Right lung (tissue), 10 donors: Measurements from ENCODE around the gene XPNPEP2. TPM values are rescaled to one million over a fixed set of nuclear protein-coding genes. Genes with fewer than 3 reads are reported as not detected.

Source experiments
- DNase-seq, 2 donors: peaks; one replicate each; pipeline ENCODE4 v3.0.0-alpha.2; 2013
- long read RNA-seq, 8 donors: transcript quantifications; one replicate each; lab custom pipeline, GENCODE V29; 2026
- polyA plus RNA-seq, 5 donors: library from polyadenylated mRNA; unstranded; fragments of 120-200 nt; gene quantifications; one replicate each; pipeline versions ENCODE4 v1.2.1 to v1.2.3, GENCODE V29; 2013; ENCODE audit warnings: inconsistent platforms in 1 of 5, low replicate concordance in 1 of 5; ENCODE audit not compliant: insufficient read length in 5 of 5, insufficient read depth in 1 of 5

XPNPEP2 gene, protein sequence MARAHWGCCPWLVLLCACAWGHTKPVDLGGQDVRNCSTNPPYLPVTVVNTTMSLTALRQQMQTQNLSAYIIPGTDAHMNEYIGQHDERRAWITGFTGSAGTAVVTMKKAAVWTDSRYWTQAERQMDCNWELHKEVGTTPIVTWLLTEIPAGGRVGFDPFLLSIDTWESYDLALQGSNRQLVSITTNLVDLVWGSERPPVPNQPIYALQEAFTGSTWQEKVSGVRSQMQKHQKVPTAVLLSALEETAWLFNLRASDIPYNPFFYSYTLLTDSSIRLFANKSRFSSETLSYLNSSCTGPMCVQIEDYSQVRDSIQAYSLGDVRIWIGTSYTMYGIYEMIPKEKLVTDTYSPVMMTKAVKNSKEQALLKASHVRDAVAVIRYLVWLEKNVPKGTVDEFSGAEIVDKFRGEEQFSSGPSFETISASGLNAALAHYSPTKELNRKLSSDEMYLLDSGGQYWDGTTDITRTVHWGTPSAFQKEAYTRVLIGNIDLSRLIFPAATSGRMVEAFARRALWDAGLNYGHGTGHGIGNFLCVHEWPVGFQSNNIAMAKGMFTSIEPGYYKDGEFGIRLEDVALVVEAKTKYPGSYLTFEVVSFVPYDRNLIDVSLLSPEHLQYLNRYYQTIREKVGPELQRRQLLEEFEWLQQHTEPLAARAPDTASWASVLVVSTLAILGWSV
- 1 to 10 TPM; 5.9 to 8.5 (median 8.2) TPM for polyA plus RNA-seq
- long read RNA-seq, donor 1, partial matches to known transcripts = 5 of 10 reads
- long read RNA-seq, donor 1, other reads (novel, unspliced or antisense) = 0 of 10 reads
- long read RNA-seq, donor 2 = 0 reads
- long read RNA-seq, donor 3 = 0 reads
- long read RNA-seq, donor 4 = 0 reads
- long read RNA-seq, donor 5, partial matches to known transcripts = 0 of 2 reads
- long read RNA-seq, donor 5, other reads (novel, unspliced or antisense) = 0 of 2 reads
- long read RNA-seq, donor 6, partial matches to known transcripts = 0 of 2 reads
- long read RNA-seq, donor 6, other reads (novel, unspliced or antisense) = 0 of 2 reads
- long read RNA-seq, donor 7 = 0 reads
- long read RNA-seq, donor 8 = 0 reads

- peak; percentile 80 to 85 for DNase-seq
These were observed at the start of gene XPNPEP2 for GRCh38 chrX:129738466-129739308. XPNPEP2 (plus strand) TSS chrX:129738979; CDS start chrX:129739214, 235 bp downstream.

- DNase-seq = no peak
These were observed 49.0 kb upstream of the XPNPEP2 start for GRCh38 chrX:129689796-129690195.

GRCh38 chrX:129690435-129690834 is 48.3 kb upstream of the XPNPEP2 start:
- no peak for DNase-seq

DNA sequence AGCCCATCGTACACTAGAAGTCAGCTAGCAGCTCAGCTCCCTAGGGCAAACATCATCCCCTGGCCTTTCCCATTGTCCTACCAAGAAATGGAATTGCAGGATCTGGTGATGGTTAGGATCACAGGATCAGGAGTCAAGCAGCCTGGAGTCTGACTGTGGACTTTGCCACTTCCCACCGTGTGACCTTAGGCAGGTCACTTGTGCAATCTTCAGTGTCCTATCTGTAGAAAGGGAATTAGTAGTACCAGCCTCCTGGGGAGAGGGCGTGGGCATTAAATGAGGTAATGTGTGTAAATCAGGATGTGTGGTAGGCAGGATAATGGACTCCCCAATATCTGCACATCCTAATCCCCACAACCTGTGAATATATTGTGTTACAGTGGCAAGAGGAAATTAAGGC is 45.4 kb upstream of the XPNPEP2 start:
- no peak for DNase-seq

- no peak for DNase-seq
These were observed 44.0 kb upstream of the XPNPEP2 start for GRCh38 chrX:129694805-129695204.

DNA sequence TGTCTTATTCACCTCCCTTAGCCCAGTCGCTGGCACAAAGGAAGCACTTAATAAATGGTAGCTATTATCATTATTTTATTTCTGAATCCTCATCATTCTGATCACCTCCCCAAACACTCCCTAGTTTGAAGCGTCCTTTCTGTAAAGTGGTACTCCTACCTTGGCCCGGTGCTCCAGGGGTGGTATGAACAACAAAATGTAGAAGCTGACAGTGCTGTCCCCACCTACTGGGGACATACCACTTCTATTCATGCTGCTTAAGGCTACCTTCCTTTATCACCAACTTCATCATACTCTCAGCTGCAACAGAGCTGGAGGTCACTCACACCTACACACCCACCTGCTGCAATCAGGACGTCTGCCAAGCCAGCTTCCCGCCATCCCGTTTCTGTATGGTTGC is 43.2 kb upstream of the XPNPEP2 start:
- DNase-seq = no peak

DNA sequence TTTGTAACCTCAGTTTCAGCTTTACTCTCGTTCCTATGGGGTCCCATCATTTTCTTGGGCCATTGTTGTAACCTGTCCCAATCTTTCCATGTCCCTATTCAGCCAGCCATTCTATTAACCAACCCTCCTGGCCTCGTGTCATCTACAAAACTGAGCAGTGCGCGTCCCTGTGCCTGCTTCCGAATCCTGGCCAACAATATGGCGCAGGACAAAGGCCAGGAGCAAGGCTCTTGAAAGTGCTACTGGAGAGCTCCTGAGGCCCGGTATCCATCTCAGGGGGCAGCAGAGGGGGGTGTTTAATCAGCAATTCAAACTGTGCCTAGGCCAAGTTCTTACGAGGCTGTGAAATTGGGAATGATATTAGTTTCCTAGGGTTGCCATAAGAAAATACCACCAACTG is 42.8 kb upstream of the XPNPEP2 start:
- DNase-seq = no peak

- DNase-seq = no peak
These were observed 42.2 kb upstream of the XPNPEP2 start for GRCh38 chrX:129696463-129697155.

DNA sequence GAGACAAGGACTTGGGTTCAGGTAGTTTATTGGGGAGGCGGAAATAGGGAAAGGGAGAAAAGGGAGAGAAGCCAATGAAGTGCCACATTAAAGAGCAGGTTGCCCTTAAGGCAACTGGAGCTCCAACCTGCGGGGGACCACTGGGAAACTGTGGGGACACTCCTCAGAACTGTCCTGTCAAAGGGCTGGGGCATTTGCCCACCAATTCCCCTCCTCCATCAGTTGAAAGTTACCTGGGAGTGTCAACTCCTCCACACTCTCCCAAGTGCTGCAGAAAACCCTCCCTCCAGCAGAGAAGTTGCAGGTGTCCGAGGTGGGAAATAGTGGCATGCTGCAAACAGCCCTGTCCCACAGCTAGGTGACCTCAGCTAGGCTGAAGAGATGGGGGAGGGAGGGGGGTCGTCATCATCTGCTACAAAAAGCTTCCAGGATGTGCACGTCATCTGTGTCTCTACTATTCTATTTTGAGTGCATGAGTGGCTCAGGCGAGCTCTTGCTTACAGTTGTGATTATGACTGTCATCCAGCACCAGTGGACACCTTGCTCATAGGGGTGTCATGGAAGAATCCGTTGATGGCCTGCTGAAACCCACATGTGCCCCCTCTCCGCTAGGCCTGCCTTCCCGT is 41.5 kb upstream of the XPNPEP2 start:
- no peak for DNase-seq

- no peak for DNase-seq
These were observed 40.6 kb upstream of the XPNPEP2 start for GRCh38 chrX:129698150-129698549.

GRCh38 chrX:129700536-129700935 is 38.2 kb upstream of the XPNPEP2 start:
- DNase-seq = no peak

DNA sequence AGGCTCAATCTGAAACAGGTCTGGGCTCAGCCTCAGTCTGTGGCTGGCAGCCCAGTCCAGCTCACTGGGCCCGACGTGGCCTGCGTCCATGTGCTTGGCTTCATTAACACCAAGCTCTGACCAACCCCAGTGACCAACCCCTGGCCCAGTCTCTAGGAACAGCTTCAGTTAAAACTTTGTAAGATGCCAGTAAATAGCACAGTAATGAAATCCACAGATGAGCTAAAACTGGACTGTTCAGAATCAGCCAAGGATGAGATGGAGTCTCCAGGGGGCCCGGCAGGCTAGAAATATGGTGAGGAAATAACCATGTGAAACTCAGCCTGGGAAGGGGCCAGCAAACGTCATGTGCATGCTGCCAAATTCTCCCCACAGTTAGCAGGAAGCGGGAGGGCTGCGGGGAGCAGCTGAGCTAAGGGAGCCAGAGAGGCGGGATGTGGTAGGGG is 37.1 kb upstream of the XPNPEP2 start:
- peak; percentile 56 for DNase-seq

GRCh38 chrX:129704491-129704890 is 34.3 kb upstream of the XPNPEP2 start:
- no peak for DNase-seq

DNA sequence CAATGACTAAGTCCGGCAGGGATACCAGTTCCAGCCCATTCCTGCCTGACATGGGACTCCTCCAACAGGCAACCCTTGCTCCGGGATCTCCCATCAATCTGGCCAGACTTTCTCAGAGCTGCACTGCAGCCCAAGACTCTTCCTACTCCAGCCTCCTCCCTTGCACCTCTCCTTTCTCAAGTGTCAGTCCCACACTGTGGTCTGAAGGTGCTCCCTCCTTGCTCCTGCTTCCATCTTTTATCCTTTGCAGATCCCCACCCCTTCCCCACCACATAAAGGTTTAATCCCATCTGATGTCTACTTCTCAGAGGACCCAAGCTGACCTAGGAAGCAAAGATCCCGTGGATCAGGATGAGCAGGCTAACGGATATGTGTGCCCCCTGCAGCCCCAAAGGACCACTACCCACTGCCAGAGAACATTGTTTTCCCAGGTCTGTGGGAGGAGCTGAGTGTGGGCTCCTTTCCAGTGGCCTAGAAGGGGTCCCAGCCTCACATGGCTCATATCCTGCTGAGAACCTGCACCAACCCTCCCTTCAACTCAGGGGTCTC is 33.3 kb upstream of the XPNPEP2 start:
- DNase-seq = no peak

GRCh38 chrX:129705988-129706387 is 32.8 kb upstream of the XPNPEP2 start:
- DNase-seq = no peak

GRCh38 chrX:129706400-129707072 is 32.2 kb upstream of the XPNPEP2 start:
- DNase-seq = no peak

DNA sequence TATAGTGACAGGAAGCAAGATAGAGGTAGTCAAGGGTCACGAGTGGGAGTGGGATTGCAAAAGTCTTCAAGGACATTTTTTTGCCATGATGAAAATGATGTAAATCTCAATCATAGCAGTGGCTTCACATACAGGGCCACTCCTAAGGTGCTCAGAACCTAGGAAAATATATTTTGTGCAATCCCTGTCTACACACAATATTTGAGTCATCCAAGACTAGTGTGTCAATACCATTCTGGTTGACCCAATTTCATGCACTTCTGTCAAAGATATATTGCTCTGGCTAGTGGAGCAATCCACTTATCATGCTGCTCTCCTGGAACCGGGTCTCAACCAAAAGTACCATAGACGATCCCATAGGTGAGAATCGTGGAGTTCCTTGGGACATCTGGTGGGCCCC is 24.2 kb upstream of the XPNPEP2 start:
- DNase-seq = no peak

DNA sequence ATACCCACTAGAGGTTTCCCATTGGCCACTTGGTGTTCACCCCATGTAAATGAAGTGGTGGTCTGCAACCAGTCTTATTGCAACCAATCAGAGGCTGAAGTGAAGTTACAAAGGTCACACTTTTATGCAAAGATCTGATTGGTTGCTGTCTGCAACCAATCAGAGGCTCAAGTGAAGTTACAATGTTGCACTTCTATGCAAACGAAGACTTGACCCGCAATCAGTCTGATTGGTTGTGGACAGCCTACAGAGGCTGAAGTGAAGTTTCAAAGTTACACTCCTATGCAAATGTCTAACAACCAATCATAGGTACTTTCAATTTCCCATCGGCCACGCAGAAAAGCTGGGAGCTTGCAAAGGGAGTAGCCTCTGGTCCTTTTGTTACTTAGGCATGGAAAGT is 22.3 kb upstream of the XPNPEP2 start:
- DNase-seq = no peak

DNA sequence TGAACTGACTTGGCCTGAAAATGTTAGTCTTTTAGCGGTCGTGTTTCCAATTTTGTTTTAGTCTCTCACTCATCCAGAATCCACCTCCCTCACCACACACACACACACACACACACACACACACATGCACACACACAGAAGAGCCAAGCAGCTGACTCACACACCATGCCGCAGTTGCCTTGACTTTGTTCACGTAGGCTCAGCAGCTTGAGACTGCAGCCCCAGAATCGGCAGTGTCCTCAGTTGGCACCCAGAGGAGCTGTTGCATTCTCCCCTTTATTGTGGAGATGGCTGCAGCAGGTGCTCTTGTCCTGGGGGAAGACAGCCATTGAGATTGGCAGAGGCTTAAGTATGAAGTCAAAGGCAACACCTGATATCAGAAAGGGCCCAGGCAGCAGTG is 20.9 kb upstream of the XPNPEP2 start:
- DNase-seq = no peak
